CD14-positive monocyte (primary cell): Measurements from ENCODE around the gene TGFBRAP1. TPM values are rescaled to one million over a fixed set of nuclear protein-coding genes. Genes with fewer than 3 reads are reported as not detected.

Experiments used
- DNase-seq, 3 donors: peaks; one replicate each; pipeline ENCODE4 v3.0.0-alpha.2; 2011 to 2022
- H2AFZ ChIP-seq: 2 replicates; pipeline ENCODE4 v1.6.0; 2012; ENCODE audit warnings: mild to moderate bottlenecking, low read depth, low read length, inconsistent platforms; ENCODE audit not compliant: insufficient read depth, poor library complexity, severe bottlenecking
- H3K27ac ChIP-seq, 2 donors: 1 replicate in 1 of 2; 2 replicates in 1 of 2; pipeline ENCODE4 v1.5.1; 2012 to 2013; ENCODE audit warnings: low read length in 2 of 2, control low read depth in 1 of 2, inconsistent platforms in 1 of 2, low read depth in 1 of 2, mild to moderate bottlenecking in 1 of 2
- H3K27me3 ChIP-seq, 2 donors: one replicate each; pipeline versions ENCODE4 v1.6.0 to v1.6.1; 2011 to 2013; ENCODE audit warnings: low read length in 2 of 2; ENCODE audit not compliant: control insufficient read depth in 2 of 2, insufficient read depth in 2 of 2
- H3K36me3 ChIP-seq, 2 donors: replicated peaks in 1 of 2; 1 replicate in 1 of 2; 2 replicates in 1 of 2; pipeline versions ENCODE4 v1.5.1 to v1.6.1; 2012 to 2013; ENCODE audit warnings: low read length in 2 of 2, control low read depth in 1 of 2, inconsistent platforms in 1 of 2, mild to moderate bottlenecking in 1 of 2; ENCODE audit not compliant: insufficient read depth in 2 of 2, control insufficient read depth in 1 of 2
- H3K4me1 ChIP-seq, 2 donors: 1 replicate in 1 of 2; 2 replicates in 1 of 2; pipeline versions ENCODE4 v1.5.1 to v1.6.1; 2012 to 2013; ENCODE audit warnings: low read length in 2 of 2, control low read depth in 1 of 2, inconsistent platforms in 1 of 2, mild to moderate bottlenecking in 1 of 2, moderate library complexity in 1 of 2; ENCODE audit not compliant: insufficient read depth in 2 of 2, control insufficient read depth in 1 of 2
- H3K4me2 ChIP-seq: replicated peaks from 2 replicates; pipeline ENCODE3; 2012; ENCODE audit warnings: low read length, moderate library complexity, mild to moderate bottlenecking; ENCODE audit not compliant: poor library complexity, severe bottlenecking; ENCODE audit errors: extremely low read depth
- H3K4me3 ChIP-seq, 3 experiments: fragments of 200-600 bp in 1 of 3; sonication (generic) in 1 of 3; replicated peaks in 1 of 3; 1 replicate in 2 of 3; 2 replicates in 1 of 3; pipeline ENCODE4 v1.5.1; 2011 to 2013; ENCODE audit warnings: low read length in 3 of 3, mild to moderate bottlenecking in 3 of 3, control low read depth in 2 of 3, low read depth in 2 of 3, inconsistent platforms in 1 of 3, moderate library complexity in 1 of 3
- H3K79me2 ChIP-seq: 2 replicates; pipeline ENCODE4 v1.6.0; 2012; ENCODE audit warnings: mild to moderate bottlenecking, control low read depth, inconsistent platforms, low read length, moderate library complexity; ENCODE audit not compliant: insufficient read depth
- H3K9ac ChIP-seq: 2 replicates; pipeline ENCODE4 v1.6.0; 2017; ENCODE audit warnings: low read length, mild to moderate bottlenecking; ENCODE audit not compliant: insufficient read depth, poor library complexity, severe bottlenecking
- H3K9me3 ChIP-seq, 2 donors: replicated peaks in 1 of 2; 1 replicate in 1 of 2; 2 replicates in 1 of 2; pipeline versions ENCODE4 v1.5.1 to v1.6.1; 2012 to 2013; ENCODE audit warnings: low read length in 2 of 2, control low read depth in 1 of 2; ENCODE audit not compliant: control insufficient read depth in 1 of 2, insufficient read depth in 1 of 2
- H4K20me1 ChIP-seq: 2 replicates; pipeline ENCODE4 v1.6.0; 2012; ENCODE audit warnings: mild to moderate bottlenecking, low read length, control low read depth, moderate library complexity; ENCODE audit not compliant: insufficient read depth
- H3K27ac Mint-ChIP-seq, 7 donors: one replicate each; pipeline ENCODE4 v1.8.0; 2020; ENCODE audit warnings: mild to moderate bottlenecking in 7 of 7, mixed read lengths in 7 of 7, moderate library complexity in 6 of 7, inconsistent platforms in 2 of 7
- H3K27me3 Mint-ChIP-seq, 3 donors: one replicate each; pipeline ENCODE4 v1.8.0; 2021 to 2022; ENCODE audit warnings: low read depth in 3 of 3, mild to moderate bottlenecking in 3 of 3, mixed read lengths in 3 of 3, moderate library complexity in 3 of 3, inconsistent platforms in 1 of 3
- H3K36me3 Mint-ChIP-seq, 2 donors: one replicate each; pipeline ENCODE4 v1.8.0; 2020; ENCODE audit warnings: mixed read lengths in 2 of 2, inconsistent platforms in 1 of 2, mild to moderate bottlenecking in 1 of 2
- H3K4me1 Mint-ChIP-seq: one replicate; pipeline ENCODE4 v1.8.0; 2020; ENCODE audit warnings: mild to moderate bottlenecking, mixed read lengths
- H3K4me3 Mint-ChIP-seq, 2 donors: one replicate each; pipeline ENCODE4 v1.8.0; 2020; ENCODE audit warnings: mild to moderate bottlenecking in 2 of 2, mixed read lengths in 2 of 2, moderate library complexity in 1 of 2
- H3K9me3 Mint-ChIP-seq, 7 donors: one replicate each; pipeline ENCODE4 v1.8.0; 2020 to 2022; ENCODE audit warnings: mixed read lengths in 7 of 7, mild to moderate bottlenecking in 6 of 7, moderate library complexity in 6 of 7, inconsistent platforms in 2 of 7
- WGBS: methylation state at CpG from one replicate; pipeline ENCODE4 v1.1.5; 2013; ENCODE audit warnings: missing lambda C conversion rate; ENCODE audit not compliant: insufficient coverage; 5-methylcytosine and 5-hydroxymethylcytosine counted together
- intact Hi-C, 2 donors: fragments of 100-400 bp; cut with micrococcal nuclease; formaldehyde crosslinking; loops; one replicate each; pipeline versions ENCODE4 v1.15.0 to v1.15.1; 2023
- polyA plus RNA-seq, 3 donors: library from polyadenylated mRNA; depleted of rRNA in 1 of 3; unstranded in 2 of 3; stranded (reverse) in 1 of 3; fragments of 300-500 nt in 2 of 3; fragments of >200 nt in 1 of 3; fragmentation: Illumina TruSeq in 2 of 3; gene quantifications; 1 replicate in 2 of 3; 2 replicates in 1 of 3; pipeline ENCODE4 v1.2.3, GENCODE V29; 2012 to 2021
- TF ChIP-seq, protein P1 (sequence below): fragments of 200-600 bp; IDR thresholded peaks from one replicate; pipeline ENCODE4 v1.8.0; 2022; ENCODE audit warnings: antibody characterized with exemption, mild to moderate bottlenecking

TGFBRAP1 gene
- polyA plus RNA-seq, 3 donors, result 10.0 to 10.5 (median 10.2) TPM

DNA sequence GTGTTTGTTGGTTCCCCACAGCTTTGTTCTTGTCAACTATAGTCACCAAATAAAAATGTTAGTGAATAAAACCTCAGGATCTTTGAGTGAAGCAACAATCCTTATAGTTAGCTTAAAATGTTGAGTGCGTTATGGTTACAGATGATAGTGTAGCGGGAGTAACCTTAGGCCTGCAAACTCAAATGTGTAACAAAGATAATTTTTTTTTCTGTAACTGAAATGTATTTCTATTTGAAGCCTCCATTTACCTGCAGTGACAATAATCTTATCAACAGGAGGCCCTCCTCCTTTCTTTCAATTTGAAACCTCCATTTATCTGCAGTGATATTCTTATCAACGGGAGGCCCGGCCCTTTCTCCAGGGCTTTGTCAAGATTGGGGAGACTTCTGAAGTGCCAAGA is 4.7 kb upstream of the TGFBRAP1 start:
- Histone ChIP-seq H3K36me3 (peaks cover 0 to 8% of the 10 kb centered on the region in 2 donors), H3K4me2 (no peak overlapping the region), H3K9me3 (no peaks in the 10 kb centered on the region), H3K4me3 (no peak overlapping the region), H3K9ac (no peak overlapping the region), H4K20me1 (no peaks in the 10 kb centered on the region), H3K27me3 (no peaks in the 10 kb centered on the region), H2AFZ (no peak overlapping the region), H3K4me1 (peaks cover 27 to 32% of the 10 kb centered on the region in 2 donors), H3K79me2 (peaks cover 40% of the 10 kb centered on the region), H3K27ac (no peak overlapping the region)
- Mint-ChIP-seq H3K4me3 (no peak overlapping the region), H3K27ac (no peak overlapping the region), H3K36me3 (peaks cover 0 to 3% of the 10 kb centered on the region in 2 donors), H3K9me3 (no peaks in the 10 kb centered on the region), H3K4me1 (peaks cover 33% of the 10 kb centered on the region), H3K27me3 (no peaks in the 10 kb centered on the region)
- TF ChIP-seq, protein P1, sequence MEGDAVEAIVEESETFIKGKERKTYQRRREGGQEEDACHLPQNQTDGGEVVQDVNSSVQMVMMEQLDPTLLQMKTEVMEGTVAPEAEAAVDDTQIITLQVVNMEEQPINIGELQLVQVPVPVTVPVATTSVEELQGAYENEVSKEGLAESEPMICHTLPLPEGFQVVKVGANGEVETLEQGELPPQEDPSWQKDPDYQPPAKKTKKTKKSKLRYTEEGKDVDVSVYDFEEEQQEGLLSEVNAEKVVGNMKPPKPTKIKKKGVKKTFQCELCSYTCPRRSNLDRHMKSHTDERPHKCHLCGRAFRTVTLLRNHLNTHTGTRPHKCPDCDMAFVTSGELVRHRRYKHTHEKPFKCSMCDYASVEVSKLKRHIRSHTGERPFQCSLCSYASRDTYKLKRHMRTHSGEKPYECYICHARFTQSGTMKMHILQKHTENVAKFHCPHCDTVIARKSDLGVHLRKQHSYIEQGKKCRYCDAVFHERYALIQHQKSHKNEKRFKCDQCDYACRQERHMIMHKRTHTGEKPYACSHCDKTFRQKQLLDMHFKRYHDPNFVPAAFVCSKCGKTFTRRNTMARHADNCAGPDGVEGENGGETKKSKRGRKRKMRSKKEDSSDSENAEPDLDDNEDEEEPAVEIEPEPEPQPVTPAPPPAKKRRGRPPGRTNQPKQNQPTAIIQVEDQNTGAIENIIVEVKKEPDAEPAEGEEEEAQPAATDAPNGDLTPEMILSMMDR, result no peak
- intact Hi-C loops, result loop anchor here in 1 of 2 donors (5.0 kb wide), 1 partner anchor 858 kb away; the partner anchor contains the start of gene UXS1
- DNase-seq, result no peak
- 100% methylated on average over 2 of the region's 4 CpGs for WGBS

DNA sequence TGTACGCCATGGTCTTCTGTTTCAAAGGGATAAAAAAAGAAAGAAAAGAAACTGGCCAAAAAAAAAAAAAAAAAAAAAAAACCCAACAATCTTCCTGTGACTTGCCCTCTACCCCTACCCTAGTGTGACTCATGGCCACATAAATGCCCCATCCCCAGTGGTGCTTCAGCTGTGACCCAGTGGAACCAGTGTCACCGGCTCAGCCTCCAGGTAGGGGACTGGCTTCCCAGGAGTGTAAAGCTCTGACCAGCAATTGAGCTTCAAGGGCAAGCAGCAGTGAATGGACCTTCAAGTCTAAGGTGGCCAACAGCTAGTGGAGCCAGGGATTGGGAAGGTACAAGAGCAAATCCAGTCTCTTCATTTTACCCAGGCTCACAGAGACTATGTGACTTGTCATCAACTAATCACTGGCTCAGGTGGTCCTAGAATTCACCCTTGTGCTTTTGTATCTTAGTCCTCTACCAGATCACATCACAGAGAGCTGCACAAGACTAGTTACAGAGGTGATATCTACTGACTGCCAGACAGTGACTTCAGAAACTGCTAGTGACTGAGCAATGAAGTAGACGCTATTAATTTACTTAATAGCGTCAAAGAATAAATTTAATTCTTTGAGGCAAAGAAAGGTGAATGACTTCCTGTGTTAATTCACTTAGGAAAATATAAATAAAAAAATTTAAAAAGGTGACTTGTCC is 1.3 kb upstream of the TGFBRAP1 start:
- DNase-seq, result peak in 1 of 3 donors; percentile 48
- Histone ChIP-seq H3K4me1 (peaks cover 24 to 29% of the 10 kb centered on the region in 2 donors), H3K27ac (peak overlapping the region in 1 of 2 donors; percentile 86), H2AFZ (peak overlapping the region; percentile 100), H3K9me3 (no peaks in the 10 kb centered on the region), H4K20me1 (peaks cover 5% of the 10 kb centered on the region), H3K9ac (no peak overlapping the region), H3K27me3 (no peaks in the 10 kb centered on the region), H3K4me3 (peak overlapping the region in 1 of 3 experiments; percentile 74), H3K36me3 (peaks cover 0 to 8% of the 10 kb centered on the region in 2 donors), H3K4me2 (peak overlapping the region; percentile 88), H3K79me2 (peaks cover 49% of the 10 kb centered on the region)
- H3K9me3 Mint-ChIP-seq, result no peaks in the 10 kb centered on the region
- H3K4me3 Mint-ChIP-seq, result peak overlapping the region in 1 of 2 donors; percentile 41
- 75% methylated on average over 1 of the region's 4 CpGs for WGBS
- peak overlapping the region in 2 of 7 donors; percentile 81 to 93 for H3K27ac Mint-ChIP-seq
- peaks cover 0 to 3% of the 10 kb centered on the region in 2 donors for H3K36me3 Mint-ChIP-seq
- H3K4me1 Mint-ChIP-seq, result peaks cover 34% of the 10 kb centered on the region
- no peaks in the 10 kb centered on the region for H3K27me3 Mint-ChIP-seq
- intact Hi-C loops, result loop anchor here in 1 of 2 donors (5.0 kb wide), 1 partner anchor 861 kb away; the partner anchor contains the start of gene UXS1
- TF ChIP-seq, protein P1, result no peak
